ENCODE results near the gene BDKRB2. TPM values are rescaled to one million over a fixed set of nuclear protein-coding genes. Genes with fewer than 3 reads are reported as not detected.

Gene BDKRB2
- polyA plus RNA-seq, 2 of the 4 experiments (the other 2 are of a cell fraction): 13.9 to 21.6 TPM

DNA sequence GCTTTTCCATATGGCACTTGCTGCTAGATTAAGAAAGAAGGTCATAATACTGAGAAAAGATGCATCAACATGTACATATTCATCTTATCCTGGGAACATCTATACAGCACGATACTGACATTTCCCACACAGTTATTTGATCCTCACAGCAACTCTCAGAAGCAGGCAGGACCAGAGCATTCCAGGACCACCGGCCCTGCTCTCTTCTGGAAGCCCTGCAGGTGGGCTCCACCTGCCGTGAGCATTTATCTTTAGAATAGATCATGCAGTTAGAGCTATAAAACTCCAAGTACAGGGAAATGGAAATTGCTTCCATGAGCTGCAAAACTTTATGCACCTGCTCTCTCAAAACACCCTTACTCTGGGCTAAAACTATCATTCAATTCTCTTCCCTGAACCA is 45.8 kb downstream of the BDKRB2 start:
- H3K4me1 ChIP-seq: peaks cover 74% of the 10 kb centered on the region
- 72% methylated on average over 3 of the region's 3 CpGs for WGBS (ENCODE audit: missing lambda C conversion rate)
- FAIRE-seq: no peak

DNA sequence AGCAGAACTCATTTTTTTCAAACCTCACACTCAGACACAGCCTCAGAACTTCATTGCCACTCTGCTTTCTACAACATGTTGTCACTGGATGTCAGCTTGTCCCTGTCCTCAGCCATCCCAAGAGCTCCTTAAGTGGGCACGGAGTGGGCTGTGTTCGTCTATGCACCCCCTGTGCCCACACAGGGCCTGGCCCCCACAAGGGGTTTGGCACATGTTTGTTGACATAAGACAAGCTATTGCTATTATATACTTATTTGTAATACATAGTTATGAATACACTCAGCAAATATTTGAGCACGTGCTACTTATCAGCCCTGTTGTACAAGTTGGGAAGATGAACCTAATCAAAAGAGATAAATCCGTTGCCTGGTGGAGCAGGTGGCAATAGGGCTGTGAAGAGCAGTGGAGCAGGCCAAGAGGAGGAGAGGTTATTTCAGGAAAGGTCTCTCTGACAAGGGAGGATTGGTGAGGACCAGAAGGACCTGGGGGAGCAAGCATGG is 47.1 kb downstream of the BDKRB2 start:
- 69% methylated on average over 3 of the region's 4 CpGs for WGBS (ENCODE audit: missing lambda C conversion rate)
- CTCF ChIA-PET: interaction anchor here (1.0 to 7.9 kb wide), 4 partner anchors 10 to 153 kb away, joined by 3 to 62 read pairs (median 13); no protein-coding TSS in a partner anchor
- Histone ChIP-seq H3K4me3 (no peak overlapping the region), H3K27ac (peak overlapping the region; percentile 72 to 91; a peak in 4 of 6 replicates), H3K4me2 (no peak overlapping the region), H3K4me1 (peaks cover 73% of the 10 kb centered on the region), H3K9me3 (no peaks in the 10 kb centered on the region)
- FAIRE-seq: no peak
- ATAC-seq: no peak
- TF ChIP-seq, protein P1, sequence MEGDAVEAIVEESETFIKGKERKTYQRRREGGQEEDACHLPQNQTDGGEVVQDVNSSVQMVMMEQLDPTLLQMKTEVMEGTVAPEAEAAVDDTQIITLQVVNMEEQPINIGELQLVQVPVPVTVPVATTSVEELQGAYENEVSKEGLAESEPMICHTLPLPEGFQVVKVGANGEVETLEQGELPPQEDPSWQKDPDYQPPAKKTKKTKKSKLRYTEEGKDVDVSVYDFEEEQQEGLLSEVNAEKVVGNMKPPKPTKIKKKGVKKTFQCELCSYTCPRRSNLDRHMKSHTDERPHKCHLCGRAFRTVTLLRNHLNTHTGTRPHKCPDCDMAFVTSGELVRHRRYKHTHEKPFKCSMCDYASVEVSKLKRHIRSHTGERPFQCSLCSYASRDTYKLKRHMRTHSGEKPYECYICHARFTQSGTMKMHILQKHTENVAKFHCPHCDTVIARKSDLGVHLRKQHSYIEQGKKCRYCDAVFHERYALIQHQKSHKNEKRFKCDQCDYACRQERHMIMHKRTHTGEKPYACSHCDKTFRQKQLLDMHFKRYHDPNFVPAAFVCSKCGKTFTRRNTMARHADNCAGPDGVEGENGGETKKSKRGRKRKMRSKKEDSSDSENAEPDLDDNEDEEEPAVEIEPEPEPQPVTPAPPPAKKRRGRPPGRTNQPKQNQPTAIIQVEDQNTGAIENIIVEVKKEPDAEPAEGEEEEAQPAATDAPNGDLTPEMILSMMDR (IDR thresholded peaks at IDR 0.05): no peak
- TF ChIP-seq TP53 (CRISPR knock-in tag; IDR thresholded peaks at IDR 0.05): no peak
- no peak for TF ChIP-seq FOSB (CRISPR knock-in tag; IDR thresholded peaks at IDR 0.05)
- TF ChIP-seq CHD2 (IDR thresholded peaks at IDR 0.05; ENCODE audit: low read length, partially characterized antibody): no peak
- no peak for TF ChIP-seq ZNF302 (CRISPR knock-in tag; IDR thresholded peaks at IDR 0.05)
- no peak for TF ChIP-seq BHLHE40 (IDR thresholded peaks at IDR 0.05; ENCODE audit: low read depth, low read length)
- no peak for TF ChIP-seq FOSL2 (IDR thresholded peaks at IDR 0.05)
- TF ChIP-seq FOSL2 (CRISPR knock-in tag; IDR thresholded peaks at IDR 0.05): no peak
- TF ChIP-seq RARB (CRISPR knock-in tag; IDR thresholded peaks at IDR 0.05): no peak
- TF ChIP-seq, protein P2, sequence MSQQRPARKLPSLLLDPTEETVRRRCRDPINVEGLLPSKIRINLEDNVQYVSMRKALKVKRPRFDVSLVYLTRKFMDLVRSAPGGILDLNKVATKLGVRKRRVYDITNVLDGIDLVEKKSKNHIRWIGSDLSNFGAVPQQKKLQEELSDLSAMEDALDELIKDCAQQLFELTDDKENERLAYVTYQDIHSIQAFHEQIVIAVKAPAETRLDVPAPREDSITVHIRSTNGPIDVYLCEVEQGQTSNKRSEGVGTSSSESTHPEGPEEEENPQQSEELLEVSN (IDR thresholded peaks at IDR 0.05; ENCODE audit: borderline replicate concordance, low read depth): no peak
- no peak for TF ChIP-seq NFE2L2 (conservative IDR thresholded peaks at IDR 0.05; ENCODE audit: low read length)
- no peak for TF ChIP-seq NPAS2 (CRISPR knock-in tag; IDR thresholded peaks at IDR 0.05; ENCODE audit: borderline replicate concordance)
- no peak for TF ChIP-seq CHD4 (IDR thresholded peaks at IDR 0.05; ENCODE audit: borderline replicate concordance)
- TF ChIP-seq GATA3 (IDR thresholded peaks at IDR 0.05; ENCODE audit: borderline replicate concordance): no peak
- TF ChIP-seq PHF8 (IDR thresholded peaks at IDR 0.05; ENCODE audit: borderline replicate concordance, low read depth): no peak
- TF ChIP-seq, protein P3, sequence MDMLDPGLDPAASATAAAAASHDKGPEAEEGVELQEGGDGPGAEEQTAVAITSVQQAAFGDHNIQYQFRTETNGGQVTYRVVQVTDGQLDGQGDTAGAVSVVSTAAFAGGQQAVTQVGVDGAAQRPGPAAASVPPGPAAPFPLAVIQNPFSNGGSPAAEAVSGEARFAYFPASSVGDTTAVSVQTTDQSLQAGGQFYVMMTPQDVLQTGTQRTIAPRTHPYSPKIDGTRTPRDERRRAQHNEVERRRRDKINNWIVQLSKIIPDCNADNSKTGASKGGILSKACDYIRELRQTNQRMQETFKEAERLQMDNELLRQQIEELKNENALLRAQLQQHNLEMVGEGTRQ (IDR thresholded peaks at IDR 0.05): no peak
- no peak for DNase-seq (ENCODE audit: low read depth in 1 of 2, low spot score in 1 of 2)
- POLR2A ChIA-PET: no interaction called here

More for the DNA sequence above, 45.8 kb downstream of the BDKRB2 start:
- no peak overlapping the region for H3K4me2 ChIP-seq
- ATAC-seq: no peak
- no peaks in the 10 kb centered on the region for H3K9me3 ChIP-seq
- no peak for DNase-seq (ENCODE audit: low read depth in 1 of 2, low spot score in 1 of 2)
- H3K27ac ChIP-seq: peak overlapping the region; percentile 76 to 91; a peak in 5 of 6 replicates
- TF ChIP-seq NPAS2 (CRISPR knock-in tag; IDR thresholded peaks at IDR 0.05; ENCODE audit: borderline replicate concordance) (no peak), FOSL2 (IDR thresholded peaks at IDR 0.05) (no peak), FOSL2 (CRISPR knock-in tag; IDR thresholded peaks at IDR 0.05) (no peak), ZC3H11A (IDR thresholded peaks at IDR 0.05) (no peak), CEBPB (IDR thresholded peaks at IDR 0.05) (no peak), RFX5 (IDR thresholded peaks at IDR 0.05) (no peak)
- TF ChIP-seq, protein P1 (IDR thresholded peaks at IDR 0.05): no peak
- ChIA-PET POLR2A (no interaction called here), CTCF (interaction anchor here (0.7 to 7.9 kb wide), 6 partner anchors 12 to 152 kb away, joined by 3 to 62 read pairs (median 6); no protein-coding TSS in a partner anchor)
- no peak overlapping the region for H3K4me3 ChIP-seq
